Loucy (cell line): ENCODE measurements around the gene ARHGDIB.
A peak's percentile ranks its signal among the peaks of the same experiment; 100 is the strongest.

Experiments used
- H2AFZ ChIP-seq: fragments of 200-600 bp; sonication (generic); 2 replicates; pipeline ENCODE4 v1.6.0; 2016; ENCODE audit warnings: antibody characterized with exemption, mild to moderate bottlenecking, low read length, moderate library complexity
- H3F3A ChIP-seq: fragments of 200-600 bp; 2 replicates; pipeline ENCODE4 v1.6.0; 2016; ENCODE audit warnings: antibody characterized with exemption, low read depth, mild to moderate bottlenecking
- H3K27me3 ChIP-seq: fragments of 200-600 bp; sonication (generic); 2 replicates; pipeline ENCODE4 v1.6.1; 2014; ENCODE audit warnings: low read length, mild to moderate bottlenecking; ENCODE audit not compliant: insufficient read depth, poor library complexity, severe bottlenecking
- H3K36me3 ChIP-seq: fragments of 200-600 bp; sonication (generic); 2 replicates; pipeline ENCODE4 v1.6.1; 2016; ENCODE audit warnings: low read length; ENCODE audit not compliant: insufficient read depth
- H3K4me1 ChIP-seq: fragments of 200-600 bp; sonication (generic); 2 replicates; pipeline ENCODE4 v1.5.1; 2014; ENCODE audit warnings: low read length, mild to moderate bottlenecking; ENCODE audit not compliant: insufficient read depth, poor library complexity, severe bottlenecking
- H3K4me2 ChIP-seq: fragments of 200-600 bp; sonication (generic); 2 replicates; pipeline ENCODE4 v1.6.0; 2014; ENCODE audit warnings: antibody characterized with exemption, low read length, low read depth, mild to moderate bottlenecking; ENCODE audit not compliant: poor library complexity, severe bottlenecking
- H3K4me3 ChIP-seq: fragments of 200-600 bp; sonication (generic); 2 replicates; pipeline ENCODE4 v1.5.1; 2014; ENCODE audit warnings: low read length, mild to moderate bottlenecking, mixed read lengths; ENCODE audit not compliant: poor library complexity, severe bottlenecking
- H3K79me2 ChIP-seq: fragments of 200-600 bp; sonication (generic); 2 replicates; pipeline ENCODE4 v1.6.1; 2014; ENCODE audit warnings: low read length; ENCODE audit not compliant: insufficient read depth
- H3K9ac ChIP-seq: fragments of 200-600 bp; sonication (generic); 2 replicates; pipeline ENCODE4 v1.6.0; 2014; ENCODE audit warnings: mild to moderate bottlenecking, low read depth, low read length, moderate library complexity; ENCODE audit not compliant: poor library complexity, severe bottlenecking
- H3K9me2 ChIP-seq: fragments of 200-600 bp; sonication (generic); replicated peaks from 2 replicates; pipeline ENCODE4 v1.6.1; 2016; ENCODE audit warnings: low read depth, low read length, mixed read lengths
- H3K9me3 ChIP-seq: fragments of 200-600 bp; sonication (generic); 2 replicates; pipeline ENCODE4 v1.6.1; 2014; ENCODE audit warnings: mild to moderate bottlenecking, antibody characterized with exemption, low read length, low read depth; ENCODE audit not compliant: insufficient read depth
- H4K20me1 ChIP-seq: fragments of 200-600 bp; sonication (generic); 2 replicates; pipeline ENCODE4 v1.6.0; 2014; ENCODE audit warnings: antibody characterized with exemption, low read length, mild to moderate bottlenecking; ENCODE audit not compliant: insufficient read depth, poor library complexity, severe bottlenecking
- EZH2phosphoT487 ChIP-seq: fragments of 200-600 bp; IDR thresholded peaks from 2 replicates; pipeline ENCODE4 v1.6.1; 2018; ENCODE audit warnings: antibody characterized with exemption, mild to moderate bottlenecking, moderate library complexity, borderline replicate concordance
- TF ChIP-seq, protein P1 (sequence below): fragments of 200-600 bp; sonication (generic); conservative IDR thresholded peaks from 2 replicates; pipeline ENCODE4 v1.5.1; 2014; ENCODE audit warnings: mild to moderate bottlenecking, antibody characterized with exemption, low read length

The ARHGDIB gene

DNA sequence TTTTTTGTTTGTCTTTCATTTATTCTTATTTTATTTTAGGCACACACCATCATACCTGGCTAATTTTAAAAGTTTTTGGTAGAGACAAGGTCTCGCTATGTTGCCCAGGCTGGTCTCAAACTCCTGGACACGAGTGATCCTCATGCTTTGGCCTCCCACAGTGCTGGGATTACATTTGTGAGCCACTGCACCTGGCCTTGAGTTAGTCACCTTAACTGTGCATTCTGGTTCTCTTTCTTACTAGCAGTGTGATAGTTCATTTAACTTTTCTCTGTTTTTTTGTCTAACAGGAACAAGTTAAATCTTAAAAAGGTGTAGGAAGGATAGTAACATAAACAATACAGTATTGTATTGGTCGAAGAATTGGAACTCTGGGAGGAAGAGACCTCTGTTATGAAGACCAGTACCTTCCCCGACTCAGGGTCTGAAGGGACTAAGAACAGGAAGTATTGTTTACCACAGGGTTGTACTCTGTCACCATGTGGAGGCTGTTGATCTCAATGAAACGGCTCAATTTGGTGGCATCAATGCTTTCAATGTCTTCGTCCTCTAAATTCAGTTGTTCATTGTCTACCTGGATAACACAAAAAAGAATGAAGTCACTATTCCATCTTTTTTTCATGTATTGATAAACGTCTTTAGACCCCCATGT, 40.8 kb downstream of the ARHGDIB start:
- TF ChIP-seq, protein P1, sequence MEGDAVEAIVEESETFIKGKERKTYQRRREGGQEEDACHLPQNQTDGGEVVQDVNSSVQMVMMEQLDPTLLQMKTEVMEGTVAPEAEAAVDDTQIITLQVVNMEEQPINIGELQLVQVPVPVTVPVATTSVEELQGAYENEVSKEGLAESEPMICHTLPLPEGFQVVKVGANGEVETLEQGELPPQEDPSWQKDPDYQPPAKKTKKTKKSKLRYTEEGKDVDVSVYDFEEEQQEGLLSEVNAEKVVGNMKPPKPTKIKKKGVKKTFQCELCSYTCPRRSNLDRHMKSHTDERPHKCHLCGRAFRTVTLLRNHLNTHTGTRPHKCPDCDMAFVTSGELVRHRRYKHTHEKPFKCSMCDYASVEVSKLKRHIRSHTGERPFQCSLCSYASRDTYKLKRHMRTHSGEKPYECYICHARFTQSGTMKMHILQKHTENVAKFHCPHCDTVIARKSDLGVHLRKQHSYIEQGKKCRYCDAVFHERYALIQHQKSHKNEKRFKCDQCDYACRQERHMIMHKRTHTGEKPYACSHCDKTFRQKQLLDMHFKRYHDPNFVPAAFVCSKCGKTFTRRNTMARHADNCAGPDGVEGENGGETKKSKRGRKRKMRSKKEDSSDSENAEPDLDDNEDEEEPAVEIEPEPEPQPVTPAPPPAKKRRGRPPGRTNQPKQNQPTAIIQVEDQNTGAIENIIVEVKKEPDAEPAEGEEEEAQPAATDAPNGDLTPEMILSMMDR, result no peak
- TF ChIP-seq EZH2phosphoT487, result no peak
- Histone ChIP-seq H3K79me2 (no peaks in the 10 kb centered on the region), H3K27me3 (no peaks in the 10 kb centered on the region), H2AFZ (peak overlapping the region; percentile 57; the same call in 1 of the 2 replicates), H3K4me3 (peak overlapping the region; percentile 6), H3K4me2 (peak overlapping the region; percentile 57), H3K9me3 (no peaks in the 10 kb centered on the region; the same call in 1 of the 2 replicates), H4K20me1 (no peaks in the 10 kb centered on the region), H3F3A (no peaks in the 10 kb centered on the region), H3K9me2 (no peaks in the 10 kb centered on the region), H3K9ac (no peak overlapping the region), H3K4me1 (peaks cover 21% of the 10 kb centered on the region), H3K36me3 (no peaks in the 10 kb centered on the region)

DNA sequence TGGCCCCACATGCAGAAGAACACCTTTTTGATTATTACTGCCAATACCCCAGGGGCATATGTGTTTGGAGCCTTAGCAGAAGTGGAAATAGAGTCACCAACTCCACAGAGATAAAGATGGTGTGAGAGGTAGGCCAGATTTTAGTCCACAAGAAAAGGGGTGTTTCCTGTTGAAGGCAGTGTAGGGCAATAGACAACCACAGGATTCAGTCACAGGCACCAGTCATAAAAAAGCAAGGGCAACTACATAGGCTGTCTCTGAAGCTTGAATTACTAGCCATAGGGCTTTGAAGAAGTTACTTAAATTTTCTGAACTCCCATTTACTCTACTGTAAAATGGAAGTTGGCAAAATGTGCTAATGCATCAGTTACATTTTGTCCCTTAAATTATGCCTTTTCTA, 41.9 kb downstream of the ARHGDIB start:
- Histone ChIP-seq H3K79me2 (no peaks in the 10 kb centered on the region), H3K36me3 (no peaks in the 10 kb centered on the region), H3K9me2 (no peaks in the 10 kb centered on the region), H3K4me1 (peaks cover 21% of the 10 kb centered on the region), H2AFZ (no peak overlapping the region), H3K4me3 (no peak overlapping the region), H3K9me3 (no peaks in the 10 kb centered on the region; the same call in 1 of the 2 replicates), H3F3A (no peaks in the 10 kb centered on the region), H4K20me1 (no peaks in the 10 kb centered on the region), H3K9ac (no peak overlapping the region), H3K4me2 (peak overlapping the region; percentile 15), H3K27me3 (no peaks in the 10 kb centered on the region)
- TF ChIP-seq EZH2phosphoT487, result no peak
- TF ChIP-seq, protein P1, result no peak

DNA sequence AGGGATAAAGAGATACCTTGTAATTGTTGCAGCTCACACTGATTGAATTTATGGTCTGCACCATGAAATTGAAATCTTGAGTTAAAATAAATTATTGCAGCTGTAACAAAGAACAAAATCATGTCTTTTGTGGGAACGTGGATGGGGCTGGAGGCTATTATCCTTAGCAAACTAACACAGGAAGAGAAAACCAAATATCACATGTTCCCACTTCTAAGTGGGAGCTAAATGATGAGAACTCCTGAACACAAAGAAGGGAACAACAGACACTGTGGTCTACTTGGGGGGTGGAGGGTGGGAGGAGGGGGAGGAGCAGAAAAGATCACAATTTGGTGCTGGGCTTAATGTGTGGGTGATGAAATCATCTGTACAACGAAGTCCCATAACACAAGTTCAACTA, 45.7 kb downstream of the ARHGDIB start:
- Histone ChIP-seq H3K9ac (no peak overlapping the region), H3K9me3 (no peaks in the 10 kb centered on the region), H3K36me3 (peaks cover 7% of the 10 kb centered on the region; the same call in 1 of the 2 replicates), H4K20me1 (no peaks in the 10 kb centered on the region), H3K27me3 (no peaks in the 10 kb centered on the region), H3F3A (no peaks in the 10 kb centered on the region), H3K4me1 (peaks cover 13% of the 10 kb centered on the region), H3K79me2 (no peaks in the 10 kb centered on the region), H2AFZ (no peak overlapping the region), H3K4me2 (no peak overlapping the region), H3K4me3 (no peak overlapping the region), H3K9me2 (no peaks in the 10 kb centered on the region)
- TF ChIP-seq, protein P1, result no peak
- no peak for TF ChIP-seq EZH2phosphoT487
